NB4 (cell line): ENCODE data around the gene BOLA2B.

Experiments
- DNase-seq: peaks from one replicate; pipeline ENCODE4 v3.0.0; 2010; ENCODE audit warnings: low read depth
- H3K4me3 ChIP-seq: one replicate; pipeline ENCODE4 v1.5.1; 2011; ENCODE audit warnings: mild to moderate bottlenecking, low read depth, low read length, moderate library complexity
- MYC ChIP-seq: IDR thresholded peaks from 2 replicates; pipeline ENCODE4 v1.6.1; 2011; ENCODE audit warnings: low read depth, low read length
- POLR2A ChIP-seq: IDR thresholded peaks from 2 replicates; pipeline ENCODE4 v1.6.1; 2011; ENCODE audit warnings: mild to moderate bottlenecking; ENCODE audit not compliant: insufficient read length; ENCODE audit errors: extremely low read depth
- TF ChIP-seq, protein P1 (sequence below): IDR thresholded peaks from 2 replicates; pipeline ENCODE4 v1.6.1; 2011; ENCODE audit warnings: low read depth, low read length
- TF ChIP-seq, protein P2 (sequence below): IDR thresholded peaks from one replicate; pipeline ENCODE4 v1.5.1; 2012; ENCODE audit warnings: low read depth, low read length

The BOLA2B gene

DNA sequence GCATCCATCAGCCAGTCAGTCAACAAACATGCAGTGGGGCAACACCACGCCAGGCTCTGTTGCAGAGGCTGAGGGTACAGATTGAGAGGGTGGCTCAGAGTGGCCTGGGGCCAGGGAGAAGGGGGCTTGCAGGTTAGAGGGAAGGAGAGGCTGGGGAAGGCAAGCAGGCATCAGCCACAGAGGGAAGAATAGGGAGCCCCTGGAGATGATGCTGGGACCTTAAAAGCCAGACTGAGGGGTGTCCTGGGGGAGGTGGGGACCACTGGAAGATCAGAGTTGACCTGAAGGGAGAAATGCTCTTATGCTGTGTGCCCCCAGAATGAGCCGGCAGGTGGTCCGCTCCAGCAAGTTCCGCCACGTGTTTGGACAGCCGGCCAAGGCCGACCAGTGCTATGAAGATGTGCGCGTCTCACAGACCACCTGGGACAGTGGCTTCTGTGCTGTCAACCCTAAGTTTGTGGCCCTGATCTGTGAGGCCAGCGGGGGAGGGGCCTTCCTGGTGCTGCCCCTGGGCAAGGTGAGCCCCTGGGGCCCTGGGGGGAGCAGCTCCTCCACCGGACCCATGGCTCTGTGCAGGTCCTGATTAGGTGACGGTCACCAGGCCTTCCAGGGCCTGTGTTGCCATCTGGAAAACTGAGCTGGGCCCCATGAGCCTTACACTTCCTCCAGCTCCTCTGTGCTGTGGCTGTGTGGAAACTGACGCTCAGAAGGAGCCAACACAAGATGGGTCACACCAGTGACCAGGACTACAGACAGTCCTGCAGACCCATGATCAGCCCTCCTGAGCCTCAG is 8.4 kb downstream of the BOLA2B start:
- TF ChIP-seq, protein P1, sequence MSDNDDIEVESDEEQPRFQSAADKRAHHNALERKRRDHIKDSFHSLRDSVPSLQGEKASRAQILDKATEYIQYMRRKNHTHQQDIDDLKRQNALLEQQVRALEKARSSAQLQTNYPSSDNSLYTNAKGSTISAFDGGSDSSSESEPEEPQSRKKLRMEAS = peak; percentile 85
- TF ChIP-seq POLR2A (no peak), MYC (peak; percentile 61)
- TF ChIP-seq, protein P2, sequence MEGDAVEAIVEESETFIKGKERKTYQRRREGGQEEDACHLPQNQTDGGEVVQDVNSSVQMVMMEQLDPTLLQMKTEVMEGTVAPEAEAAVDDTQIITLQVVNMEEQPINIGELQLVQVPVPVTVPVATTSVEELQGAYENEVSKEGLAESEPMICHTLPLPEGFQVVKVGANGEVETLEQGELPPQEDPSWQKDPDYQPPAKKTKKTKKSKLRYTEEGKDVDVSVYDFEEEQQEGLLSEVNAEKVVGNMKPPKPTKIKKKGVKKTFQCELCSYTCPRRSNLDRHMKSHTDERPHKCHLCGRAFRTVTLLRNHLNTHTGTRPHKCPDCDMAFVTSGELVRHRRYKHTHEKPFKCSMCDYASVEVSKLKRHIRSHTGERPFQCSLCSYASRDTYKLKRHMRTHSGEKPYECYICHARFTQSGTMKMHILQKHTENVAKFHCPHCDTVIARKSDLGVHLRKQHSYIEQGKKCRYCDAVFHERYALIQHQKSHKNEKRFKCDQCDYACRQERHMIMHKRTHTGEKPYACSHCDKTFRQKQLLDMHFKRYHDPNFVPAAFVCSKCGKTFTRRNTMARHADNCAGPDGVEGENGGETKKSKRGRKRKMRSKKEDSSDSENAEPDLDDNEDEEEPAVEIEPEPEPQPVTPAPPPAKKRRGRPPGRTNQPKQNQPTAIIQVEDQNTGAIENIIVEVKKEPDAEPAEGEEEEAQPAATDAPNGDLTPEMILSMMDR = no peak
- DNase-seq = no peak
- H3K4me3 ChIP-seq = peak overlapping the region; percentile 90

DNA sequence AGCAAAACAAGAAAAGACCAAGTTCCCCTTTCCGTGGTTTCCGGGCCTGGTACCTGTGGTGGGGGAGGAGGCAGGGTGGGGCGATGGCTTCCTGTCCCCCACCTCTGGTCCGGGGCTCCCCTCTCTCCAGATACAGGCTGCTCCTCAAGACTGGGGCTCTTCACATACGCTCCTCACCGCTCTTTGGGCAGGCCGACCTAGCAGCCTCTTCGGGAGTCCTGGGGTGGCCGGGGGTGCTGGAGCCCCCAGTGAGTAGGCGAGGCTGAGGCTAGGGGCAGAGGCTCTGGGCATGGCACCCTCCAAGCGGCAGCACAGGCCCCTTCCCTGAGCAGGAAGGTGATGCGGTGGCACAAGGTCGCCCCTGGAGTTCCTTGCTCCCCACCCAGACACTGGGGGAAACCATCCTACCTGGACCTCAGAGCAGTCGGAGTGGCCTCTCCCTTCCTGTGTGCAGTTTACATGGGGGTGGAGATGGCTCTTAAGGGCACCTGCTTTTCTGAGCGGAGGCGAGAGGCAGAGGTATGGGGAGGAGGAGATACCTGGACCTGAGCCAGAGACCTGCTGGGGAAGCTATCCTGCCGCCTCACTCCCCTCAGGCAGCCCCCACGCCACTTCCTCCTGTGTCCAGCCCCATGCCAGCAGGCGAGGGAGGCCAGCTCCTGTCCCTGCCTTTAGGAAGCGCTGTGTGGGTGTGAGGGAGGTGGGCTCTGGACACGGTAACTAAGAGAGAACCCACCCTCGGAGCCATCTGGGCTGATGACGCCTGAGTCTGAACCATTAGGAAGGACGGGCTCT is 9.2 kb downstream of the BOLA2B start:
- TF ChIP-seq, protein P1 = peak; percentile 56
- TF ChIP-seq, protein P2 = no peak
- peak; percentile 6 for TF ChIP-seq POLR2A
- 0 out of 2 replicates have a peak, but pooled peaks have one; percentile 38 for TF ChIP-seq MYC
- peak overlapping the region; percentile 90 for H3K4me3 ChIP-seq
- peak; percentile 90 for DNase-seq

DNA sequence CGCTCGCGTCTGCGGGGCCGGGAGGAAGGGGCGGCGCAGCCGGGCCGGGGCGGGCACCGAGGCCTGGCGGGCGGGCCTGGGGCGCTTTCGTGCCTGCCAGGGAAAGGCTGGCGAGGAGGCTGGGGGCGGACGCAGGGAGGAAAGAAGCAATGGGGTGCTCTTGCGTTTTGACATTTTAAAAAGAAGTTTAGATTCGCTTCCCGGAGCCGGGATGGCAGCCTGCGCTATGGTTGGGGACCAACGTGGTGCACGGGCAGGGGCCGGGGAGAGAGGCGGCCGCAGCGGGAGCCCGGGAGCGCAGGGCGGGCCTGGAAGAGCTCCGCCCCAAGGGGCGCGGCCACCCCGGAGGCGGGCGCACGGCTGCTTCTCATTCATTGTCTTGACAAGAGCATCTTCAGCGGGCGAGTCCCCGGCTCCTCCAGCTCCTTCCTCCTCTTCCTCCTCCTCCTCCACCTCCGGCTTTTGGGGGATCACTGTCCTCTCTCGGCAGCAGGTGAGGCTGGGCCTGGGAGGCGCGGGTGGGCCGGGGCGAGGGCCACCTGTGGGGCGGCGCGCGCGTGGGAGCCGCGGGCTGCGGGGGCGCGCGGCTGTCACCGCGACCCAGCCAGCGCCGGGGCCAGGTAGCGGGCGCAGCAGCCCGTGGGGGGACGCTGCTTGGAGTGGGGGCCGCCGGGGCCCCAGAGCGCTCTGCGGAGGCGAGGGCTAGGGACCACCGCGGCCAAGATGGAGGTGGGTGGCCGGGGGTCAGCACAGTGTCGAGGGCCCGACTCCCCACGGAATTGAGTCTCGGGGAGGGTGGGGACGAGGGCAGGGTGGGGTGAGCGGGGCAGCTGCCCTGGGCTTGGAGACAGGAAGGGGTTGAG is 10.0 kb downstream of the BOLA2B start, which contains the start of gene CORO1A:
Gene CORO1A (plus strand): TSS at position 370 of the 863 bp plus-strand sequence. CDS start 1,608 bp downstream, outside the sequence.
- H3K4me3 ChIP-seq = peak within 1 kb of the TSS; percentile 90
- peak; percentile 94 for DNase-seq
- TF ChIP-seq POLR2A (peak; percentile 72), MYC (no peak; the same call in 1 of the 2 replicates)
- TF ChIP-seq, protein P1 = peak; percentile 9; the same call in 1 of the 2 replicates

DNA sequence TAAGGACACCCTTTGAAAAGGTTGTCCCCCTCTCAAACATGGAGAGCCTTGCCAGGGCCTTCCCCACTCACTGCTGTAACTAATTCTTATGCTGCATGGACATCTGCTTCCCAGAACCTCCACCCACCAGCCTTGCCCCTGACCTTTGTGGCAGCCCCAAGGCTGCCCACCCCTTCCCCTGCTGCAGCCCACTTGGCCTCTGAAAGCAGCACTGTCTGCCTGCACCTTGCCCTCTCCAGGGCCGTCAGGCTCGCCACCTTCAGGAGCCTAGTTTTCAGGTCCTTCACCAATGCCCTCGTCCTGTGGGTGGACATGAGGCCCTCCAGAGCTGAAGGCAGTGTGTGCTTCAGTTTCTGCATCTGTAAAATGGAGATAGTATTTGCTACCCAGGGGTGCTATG is 12.7 kb downstream of the BOLA2B start:
- DNase-seq = no peak
- TF ChIP-seq, protein P1 = no peak
- TF ChIP-seq MYC (no peak), POLR2A (no peak)
- TF ChIP-seq, protein P2 = no peak

DNA sequence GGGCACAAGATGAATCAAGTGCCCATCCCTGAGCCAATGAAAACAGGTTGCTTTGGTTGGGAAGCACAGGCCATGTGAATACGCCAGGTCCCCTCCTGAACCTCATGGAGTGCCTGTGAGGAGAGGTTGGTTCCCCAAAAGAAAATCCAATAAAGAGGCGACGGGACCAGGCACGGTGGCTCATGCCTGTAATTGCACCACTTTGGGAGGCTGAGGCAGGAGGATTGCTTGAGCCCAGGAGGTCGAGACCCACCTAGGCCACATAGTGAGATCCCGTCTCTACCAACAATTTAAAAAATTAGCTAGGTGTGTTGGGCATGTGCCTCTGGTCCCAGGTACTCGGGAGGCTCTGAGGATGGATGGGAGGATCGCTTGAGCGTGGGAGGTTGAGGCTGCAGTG is 13.5 kb downstream of the BOLA2B start:
- TF ChIP-seq, protein P2 = no peak
- TF ChIP-seq POLR2A = no peak
- TF ChIP-seq, protein P1 = no peak
- no peak for TF ChIP-seq MYC
- H3K4me3 ChIP-seq = no peak overlapping the region
- DNase-seq = no peak

More for the DNA sequence above, 12.7 kb downstream of the BOLA2B start:
- no peak overlapping the region for H3K4me3 ChIP-seq
